ENCODE data around the gene FAU. TPM values are rescaled to one million over a fixed set of nuclear protein-coding genes. Genes with fewer than 3 reads are reported as not detected.

The FAU gene
- total and polyA plus RNA-seq, 2 of the 13 experiments (the other 11 are each of a cell fraction or from before 2014, with no cell fraction given): 374 to 869 TPM

DNA sequence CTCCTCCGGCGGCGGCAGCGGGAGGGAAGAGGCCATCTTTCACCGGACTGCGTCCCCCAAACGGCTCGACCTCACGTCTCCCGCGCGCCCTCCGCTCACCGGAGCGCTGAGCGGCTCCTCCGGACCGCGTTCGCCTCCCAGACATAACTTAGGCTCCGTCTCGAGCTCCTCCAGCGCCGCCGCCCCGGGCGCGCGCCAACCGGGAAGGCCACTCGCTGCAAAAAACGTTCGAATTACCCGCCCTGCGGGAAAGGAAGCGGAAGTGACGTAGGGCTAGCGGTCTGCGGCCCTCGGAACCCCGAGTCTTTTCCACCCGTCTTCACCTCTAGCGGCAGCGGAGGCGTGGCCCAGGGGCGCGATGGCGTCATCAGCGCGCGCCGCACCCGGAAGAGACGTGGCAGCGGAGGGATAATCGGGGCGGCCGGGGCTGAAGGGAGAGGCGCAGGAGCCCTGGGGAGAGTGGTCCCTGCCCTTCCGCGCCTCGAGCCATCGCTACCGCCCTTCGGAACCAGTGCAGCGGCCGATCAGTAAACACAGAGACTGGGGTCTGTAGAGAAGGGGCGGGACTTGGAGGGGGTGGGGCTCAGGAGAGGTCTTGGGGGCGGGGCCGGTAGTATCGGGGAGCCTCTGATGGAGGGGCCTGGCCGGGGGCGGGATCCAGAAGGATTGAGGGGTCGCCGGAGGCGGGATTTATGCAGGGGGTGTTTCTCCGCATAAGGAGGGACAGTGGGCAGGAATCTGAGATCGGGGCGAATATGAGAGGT is 37.9 kb downstream of the FAU start, which contains the start of the genes CDCA5 and ZFPL1 (continued):
- TF ChIP-seq, protein P1, sequence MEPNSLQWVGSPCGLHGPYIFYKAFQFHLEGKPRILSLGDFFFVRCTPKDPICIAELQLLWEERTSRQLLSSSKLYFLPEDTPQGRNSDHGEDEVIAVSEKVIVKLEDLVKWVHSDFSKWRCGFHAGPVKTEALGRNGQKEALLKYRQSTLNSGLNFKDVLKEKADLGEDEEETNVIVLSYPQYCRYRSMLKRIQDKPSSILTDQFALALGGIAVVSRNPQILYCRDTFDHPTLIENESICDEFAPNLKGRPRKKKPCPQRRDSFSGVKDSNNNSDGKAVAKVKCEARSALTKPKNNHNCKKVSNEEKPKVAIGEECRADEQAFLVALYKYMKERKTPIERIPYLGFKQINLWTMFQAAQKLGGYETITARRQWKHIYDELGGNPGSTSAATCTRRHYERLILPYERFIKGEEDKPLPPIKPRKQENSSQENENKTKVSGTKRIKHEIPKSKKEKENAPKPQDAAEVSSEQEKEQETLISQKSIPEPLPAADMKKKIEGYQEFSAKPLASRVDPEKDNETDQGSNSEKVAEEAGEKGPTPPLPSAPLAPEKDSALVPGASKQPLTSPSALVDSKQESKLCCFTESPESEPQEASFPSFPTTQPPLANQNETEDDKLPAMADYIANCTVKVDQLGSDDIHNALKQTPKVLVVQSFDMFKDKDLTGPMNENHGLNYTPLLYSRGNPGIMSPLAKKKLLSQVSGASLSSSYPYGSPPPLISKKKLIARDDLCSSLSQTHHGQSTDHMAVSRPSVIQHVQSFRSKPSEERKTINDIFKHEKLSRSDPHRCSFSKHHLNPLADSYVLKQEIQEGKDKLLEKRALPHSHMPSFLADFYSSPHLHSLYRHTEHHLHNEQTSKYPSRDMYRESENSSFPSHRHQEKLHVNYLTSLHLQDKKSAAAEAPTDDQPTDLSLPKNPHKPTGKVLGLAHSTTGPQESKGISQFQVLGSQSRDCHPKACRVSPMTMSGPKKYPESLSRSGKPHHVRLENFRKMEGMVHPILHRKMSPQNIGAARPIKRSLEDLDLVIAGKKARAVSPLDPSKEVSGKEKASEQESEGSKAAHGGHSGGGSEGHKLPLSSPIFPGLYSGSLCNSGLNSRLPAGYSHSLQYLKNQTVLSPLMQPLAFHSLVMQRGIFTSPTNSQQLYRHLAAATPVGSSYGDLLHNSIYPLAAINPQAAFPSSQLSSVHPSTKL (CRISPR knock-in tag; IDR thresholded peaks at IDR 0.05): peak; percentile 32; the same call in 1 of the 2 replicates
- TF ChIP-seq ZNF777 (CRISPR knock-in tag; IDR thresholded peaks at IDR 0.05): no peak
- no peak for TF ChIP-seq KDM1A (CRISPR knock-in tag; IDR thresholded peaks at IDR 0.05)
- TF ChIP-seq ZSCAN21 (CRISPR knock-in tag; IDR thresholded peaks at IDR 0.05; ENCODE audit: borderline replicate concordance): peak; percentile 85
- TF ChIP-seq HDAC2 (CRISPR knock-in tag; IDR thresholded peaks at IDR 0.05): peak; percentile 92
- TF ChIP-seq TEAD2 (CRISPR knock-in tag; IDR thresholded peaks at IDR 0.05): no peak
- TF ChIP-seq, protein P2, sequence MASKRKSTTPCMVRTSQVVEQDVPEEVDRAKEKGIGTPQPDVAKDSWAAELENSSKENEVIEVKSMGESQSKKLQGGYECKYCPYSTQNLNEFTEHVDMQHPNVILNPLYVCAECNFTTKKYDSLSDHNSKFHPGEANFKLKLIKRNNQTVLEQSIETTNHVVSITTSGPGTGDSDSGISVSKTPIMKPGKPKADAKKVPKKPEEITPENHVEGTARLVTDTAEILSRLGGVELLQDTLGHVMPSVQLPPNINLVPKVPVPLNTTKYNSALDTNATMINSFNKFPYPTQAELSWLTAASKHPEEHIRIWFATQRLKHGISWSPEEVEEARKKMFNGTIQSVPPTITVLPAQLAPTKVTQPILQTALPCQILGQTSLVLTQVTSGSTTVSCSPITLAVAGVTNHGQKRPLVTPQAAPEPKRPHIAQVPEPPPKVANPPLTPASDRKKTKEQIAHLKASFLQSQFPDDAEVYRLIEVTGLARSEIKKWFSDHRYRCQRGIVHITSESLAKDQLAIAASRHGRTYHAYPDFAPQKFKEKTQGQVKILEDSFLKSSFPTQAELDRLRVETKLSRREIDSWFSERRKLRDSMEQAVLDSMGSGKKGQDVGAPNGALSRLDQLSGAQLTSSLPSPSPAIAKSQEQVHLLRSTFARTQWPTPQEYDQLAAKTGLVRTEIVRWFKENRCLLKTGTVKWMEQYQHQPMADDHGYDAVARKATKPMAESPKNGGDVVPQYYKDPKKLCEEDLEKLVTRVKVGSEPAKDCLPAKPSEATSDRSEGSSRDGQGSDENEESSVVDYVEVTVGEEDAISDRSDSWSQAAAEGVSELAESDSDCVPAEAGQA (IDR thresholded peaks at IDR 0.05; ENCODE audit: low read depth): peak; percentile 92
- TF ChIP-seq, protein P2 (CRISPR knock-in tag; IDR thresholded peaks at IDR 0.05; ENCODE audit: borderline replicate concordance): no peak
- no peak for TF ChIP-seq SMC3 (IDR thresholded peaks at IDR 0.05; ENCODE audit: low read length)
- TF ChIP-seq BORCS8-MEF2B (CRISPR knock-in tag; IDR thresholded peaks at IDR 0.05): peak; percentile 97
- TF ChIP-seq ZNF441 (CRISPR knock-in tag; IDR thresholded peaks at IDR 0.05; ENCODE audit: borderline replicate concordance): no peak
- peak; percentile 71; the same call in 1 of the 2 replicates for TF ChIP-seq KAT7 (CRISPR knock-in tag; IDR thresholded peaks at IDR 0.05; ENCODE audit: borderline replicate concordance)
- 0 out of 2 replicates have a peak, but pooled peaks have one; percentile 81 for TF ChIP-seq PCBP1 (IDR thresholded peaks at IDR 0.05; ENCODE audit: borderline replicate concordance, low read depth, low read length)
- no peak for TF ChIP-seq ZNF354B (CRISPR knock-in tag; IDR thresholded peaks at IDR 0.05)
- no peak for TF ChIP-seq ZNF3 (CRISPR knock-in tag; IDR thresholded peaks at IDR 0.05)
- TF ChIP-seq ZNF10 (CRISPR knock-in tag; IDR thresholded peaks at IDR 0.05; ENCODE audit: borderline replicate concordance, low read depth): no peak
- TF ChIP-seq, protein P3, sequence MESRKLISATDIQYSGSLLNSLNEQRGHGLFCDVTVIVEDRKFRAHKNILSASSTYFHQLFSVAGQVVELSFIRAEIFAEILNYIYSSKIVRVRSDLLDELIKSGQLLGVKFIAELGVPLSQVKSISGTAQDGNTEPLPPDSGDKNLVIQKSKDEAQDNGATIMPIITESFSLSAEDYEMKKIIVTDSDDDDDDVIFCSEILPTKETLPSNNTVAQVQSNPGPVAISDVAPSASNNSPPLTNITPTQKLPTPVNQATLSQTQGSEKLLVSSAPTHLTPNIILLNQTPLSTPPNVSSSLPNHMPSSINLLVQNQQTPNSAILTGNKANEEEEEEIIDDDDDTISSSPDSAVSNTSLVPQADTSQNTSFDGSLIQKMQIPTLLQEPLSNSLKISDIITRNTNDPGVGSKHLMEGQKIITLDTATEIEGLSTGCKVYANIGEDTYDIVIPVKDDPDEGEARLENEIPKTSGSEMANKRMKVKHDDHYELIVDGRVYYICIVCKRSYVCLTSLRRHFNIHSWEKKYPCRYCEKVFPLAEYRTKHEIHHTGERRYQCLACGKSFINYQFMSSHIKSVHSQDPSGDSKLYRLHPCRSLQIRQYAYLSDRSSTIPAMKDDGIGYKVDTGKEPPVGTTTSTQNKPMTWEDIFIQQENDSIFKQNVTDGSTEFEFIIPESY (CRISPR knock-in tag; IDR thresholded peaks at IDR 0.05): peak; percentile 59; the same call in 1 of the 2 replicates
- TF ChIP-seq ZSCAN30 (CRISPR knock-in tag; IDR thresholded peaks at IDR 0.05): no peak
- peak; percentile 64; the same call in 1 of the 2 replicates for TF ChIP-seq ZNF430 (CRISPR knock-in tag; IDR thresholded peaks at IDR 0.05)

All from HepG2 (cell line).